Measurements from ENCODE around the gene CPNE2.

CPNE2 gene

GRCh38 chr16:57127836-57128235, 35.5 kb downstream of the CPNE2 start:
- in situ Hi-C loops (cut with HindIII; ENCODE audit: low sequenced_read_pairs), result no loop called here
- no peak overlapping the region for H3K4me3 ChIP-seq (ENCODE audit: low read depth, low read length)
- no peak for TF ChIP-seq CTCF (IDR thresholded peaks at IDR 0.05; ENCODE audit: low read depth, low read length)
- DNase-seq (ENCODE audit: low read depth, low spot score), result no peak

GRCh38 chr16:57128771-57129389, 36.5 kb downstream of the CPNE2 start:
- no peak for TF ChIP-seq CTCF (IDR thresholded peaks at IDR 0.05; ENCODE audit: low read depth, low read length)
- DNase-seq (ENCODE audit: low read depth, low spot score), result no peak
- H3K4me3 ChIP-seq (ENCODE audit: low read depth, low read length), result no peak overlapping the region
- in situ Hi-C loops (cut with HindIII; ENCODE audit: low sequenced_read_pairs), result no loop called here

- in situ Hi-C loops (cut with HindIII; ENCODE audit: low sequenced_read_pairs), result no loop called here
- DNase-seq (ENCODE audit: low read depth, low spot score), result no peak
- no peak for TF ChIP-seq CTCF (IDR thresholded peaks at IDR 0.05; ENCODE audit: low read depth, low read length)
- no peak overlapping the region for H3K4me3 ChIP-seq (ENCODE audit: low read depth, low read length)
These were observed 38.6 kb downstream of the CPNE2 start for GRCh38 chr16:57130950-57131321.

GRCh38 chr16:57131351-57131970, 39.1 kb downstream of the CPNE2 start:
- in situ Hi-C loops (cut with HindIII; ENCODE audit: low sequenced_read_pairs), result no loop called here
- no peak for DNase-seq (ENCODE audit: low read depth, low spot score)
- no peak for TF ChIP-seq CTCF (IDR thresholded peaks at IDR 0.05; ENCODE audit: low read depth, low read length)
- H3K4me3 ChIP-seq (ENCODE audit: low read depth, low read length), result no peak overlapping the region

GRCh38 chr16:57132470-57132869, 40.1 kb downstream of the CPNE2 start:
- TF ChIP-seq CTCF (IDR thresholded peaks at IDR 0.05; ENCODE audit: low read depth, low read length), result no peak
- in situ Hi-C loops (cut with HindIII; ENCODE audit: low sequenced_read_pairs), result no loop called here
- H3K4me3 ChIP-seq (ENCODE audit: low read depth, low read length), result no peak overlapping the region
- DNase-seq (ENCODE audit: low read depth, low spot score), result no peak

GRCh38 chr16:57133031-57133430, 40.6 kb downstream of the CPNE2 start:
- in situ Hi-C loops (cut with HindIII; ENCODE audit: low sequenced_read_pairs), result no loop called here
- TF ChIP-seq CTCF (IDR thresholded peaks at IDR 0.05; ENCODE audit: low read depth, low read length), result no peak
- DNase-seq (ENCODE audit: low read depth, low spot score), result no peak
- H3K4me3 ChIP-seq (ENCODE audit: low read depth, low read length), result no peak overlapping the region
